ENCODE results near the gene EPS8L3. TPM values are rescaled to one million over a fixed set of nuclear protein-coding genes. Genes with fewer than 3 reads are reported as not detected.

Gene EPS8L3
- total and polyA plus RNA-seq, 2 of the 8 experiments (the other 6 are each of a cell fraction or from before 2014, with no cell fraction given), result not detected

GRCh38 chr1:109760581-109761226 lies 3.0 kb downstream of the EPS8L3 start:
- Histone ChIP-seq H2AK5ac (ENCODE audit: low read depth, low read length) (no peak overlapping the region), H3K79me2 (ENCODE audit: control insufficient read depth in 1 of 2, insufficient read depth in 2 of 2, low read length in 2 of 2) (no peaks in the 10 kb centered on the region), H3K4me1 (replicated peaks in 1 of 4; ENCODE audit: control insufficient read depth in 3 of 4, insufficient read depth in 4 of 4, low read length in 3 of 4) (no peaks in the 10 kb centered on the region; a peak in 1 of 7 replicates), H2BK20ac (ENCODE audit: low read length) (no peak overlapping the region), H3K9ac (replicated peaks in 1 of 4; ENCODE audit: extremely low read depth in 1 of 4, low read depth in 3 of 4, low read length in 3 of 4) (no peak overlapping the region), H2BK12ac (ENCODE audit: low read depth, low read length) (no peak overlapping the region), H3K79me1 (ENCODE audit: low read depth, low read length) (no peaks in the 10 kb centered on the region), H2AFZ (ENCODE audit: low read length) (no peak overlapping the region), H2BK15ac (ENCODE audit: low read length) (no peak overlapping the region), H4K20me1 (replicated peaks in 1 of 2; ENCODE audit: control insufficient read depth in 1 of 2, insufficient read depth in 2 of 2, low read length in 2 of 2) (no peaks in the 10 kb centered on the region), H3K23me2 (ENCODE audit: low read depth, low read length) (no peaks in the 10 kb centered on the region), H2BK120ac (replicated peaks; ENCODE audit: low read depth, low read length) (no peak overlapping the region), H3K23ac (ENCODE audit: insufficient read length) (no peak overlapping the region), H3K27ac (ENCODE audit: low read depth, low read length) (no peak overlapping the region), H4K91ac (replicated peaks; ENCODE audit: insufficient read length, low read length) (no peak overlapping the region), H4K5ac (ENCODE audit: insufficient read length, low read depth, low read length) (no peak overlapping the region), H3K4ac (replicated peaks; ENCODE audit: insufficient read length, low read depth, low read length) (no peak overlapping the region), H3K56ac (replicated peaks; ENCODE audit: insufficient read length, low read depth, low read length) (no peak overlapping the region), H2BK5ac (ENCODE audit: low read depth, low read length) (no peak overlapping the region), H3K9me3 (ENCODE audit: insufficient read depth in 2 of 2, low read depth in 1 of 2, low read length in 1 of 2) (no peaks in the 10 kb centered on the region), H3K14ac (ENCODE audit: insufficient read length) (no peak overlapping the region), H3K27me3 (replicated peaks in 1 of 4; ENCODE audit: control insufficient read depth in 3 of 4, extremely low read depth in 1 of 4, insufficient read depth in 3 of 4, low read length in 3 of 4) (no peaks in the 10 kb centered on the region), H3K18ac (ENCODE audit: extremely low read depth, low read length) (no peak overlapping the region), H4K8ac (ENCODE audit: extremely low read depth, insufficient read depth, low read length) (no peak overlapping the region), H3K36me3 (ENCODE audit: control insufficient read depth in 2 of 4, insufficient read depth in 4 of 4, low read length in 3 of 4) (no peaks in the 10 kb centered on the region), H3K4me3 (ENCODE audit: extremely low read depth in 1 of 4, insufficient read depth in 2 of 4, low read depth in 3 of 4, low read length in 4 of 4) (no peak overlapping the region), H3K4me2 (ENCODE audit: insufficient read depth in 1 of 2, low read depth in 2 of 2, low read length in 2 of 2) (no peak overlapping the region)
- POLR2A ChIA-PET (ENCODE audit: partially characterized antibody), result no interaction called here
- FAIRE-seq (no peak), DNase-seq (ENCODE audit: low read depth in 1 of 2, low spot score in 2 of 2) (peak in 1 of 2 experiments; percentile 30)
- 89% methylated on average over 7 of the region's 7 CpGs; no CpG with 5 or more reads in 1 of the 2 experiments for WGBS, 2 experiments (ENCODE audit: extremely low coverage in 1 of 2, insufficient coverage in 1 of 2, insufficient read length in 1 of 2, insufficient replicate concordance in 2 of 2, low coverage in 1 of 2, low lambda C conversion rate in 2 of 2, missing lambda C conversion rate in 1 of 2)
- TF ChIP-seq KDM1A (IDR thresholded peaks at IDR 0.05; ENCODE audit: borderline replicate concordance, low read length), result no peak
- CTCF ChIA-PET (ENCODE audit: partially characterized antibody), result interaction anchor here (0.5 to 2.3 kb wide), 9 partner anchors 11 to 328 kb away, joined by 3 to 9 read pairs (median 4); no protein-coding TSS in a partner anchor

Measured in H1 (cell line).